ENCODE results near the gene ADGRB2.

Gene ADGRB2

GRCh38 chr1:31693231-31693630, 70.9 kb downstream of the ADGRB2 start:
- H3K27me3 ChIP-seq (ENCODE audit: control insufficient read depth in 1 of 2, insufficient read depth in 1 of 2, low read length in 2 of 2) = no peaks in the 10 kb centered on the region
- WGBS = 94% methylated on average over 10 of the region's 10 CpGs
- H4K8ac ChIP-seq (ENCODE audit: low read length) = no peak overlapping the region
- H3K79me1 ChIP-seq (replicated peaks; ENCODE audit: low read length, poor library complexity, severe bottlenecking) = peaks cover 1% of the 10 kb centered on the region
- H2BK120ac ChIP-seq (ENCODE audit: low read depth, low read length) = no peak overlapping the region
- no peaks in the 10 kb centered on the region for H3K9me3 ChIP-seq (ENCODE audit: control insufficient read depth, low read length)
- H3K27ac ChIP-seq (ENCODE audit: low read length, poor library complexity, severe bottlenecking) = no peak overlapping the region
- no peak overlapping the region for H3K14ac ChIP-seq (ENCODE audit: low read length in 2 of 2)
- no peak overlapping the region for H2BK12ac ChIP-seq (ENCODE audit: low read length in 2 of 2)
- peaks cover 49 to 91% of the 10 kb centered on the region in 2 experiments for H3K36me3 ChIP-seq (ENCODE audit: control insufficient read depth in 1 of 2, insufficient read depth in 2 of 2, low read depth in 1 of 2, low read length in 2 of 2)
- no peak overlapping the region for H3K4ac ChIP-seq (ENCODE audit: low read depth in 1 of 2, low read length in 2 of 2)
- H3K23ac ChIP-seq (ENCODE audit: low read length in 2 of 2) = no peak overlapping the region
- no peak overlapping the region for H3K9ac ChIP-seq (ENCODE audit: low read length)
- H3K4me2 ChIP-seq (ENCODE audit: low read length, poor library complexity, severe bottlenecking) = no peak overlapping the region
- H2BK15ac ChIP-seq (ENCODE audit: low read depth, poor library complexity, severe bottlenecking) = no peak overlapping the region
- peak overlapping the region in 1 of 2 experiments; percentile 28 for H3K18ac ChIP-seq (ENCODE audit: low read depth in 1 of 2, low read length in 2 of 2)
- no peak overlapping the region for H2AK5ac ChIP-seq (ENCODE audit: low read length, severe bottlenecking)
- H3K4me3 ChIP-seq (ENCODE audit: insufficient read depth in 1 of 2, low read depth in 1 of 2, low read length in 2 of 2) = no peak overlapping the region
- no peak overlapping the region for H2BK5ac ChIP-seq (ENCODE audit: low read depth, low read length, poor library complexity, severe bottlenecking)
- no peak overlapping the region for H2AFZ ChIP-seq (ENCODE audit: low read depth, low read length)
- H4K91ac ChIP-seq (ENCODE audit: low read length) = peak overlapping the region; percentile 5
- no peak for DNase-seq
- peaks cover 48% of the 10 kb centered on the region for H3K4me1 ChIP-seq (ENCODE audit: control insufficient read depth, insufficient read depth, low read depth, low read length)

DNA sequence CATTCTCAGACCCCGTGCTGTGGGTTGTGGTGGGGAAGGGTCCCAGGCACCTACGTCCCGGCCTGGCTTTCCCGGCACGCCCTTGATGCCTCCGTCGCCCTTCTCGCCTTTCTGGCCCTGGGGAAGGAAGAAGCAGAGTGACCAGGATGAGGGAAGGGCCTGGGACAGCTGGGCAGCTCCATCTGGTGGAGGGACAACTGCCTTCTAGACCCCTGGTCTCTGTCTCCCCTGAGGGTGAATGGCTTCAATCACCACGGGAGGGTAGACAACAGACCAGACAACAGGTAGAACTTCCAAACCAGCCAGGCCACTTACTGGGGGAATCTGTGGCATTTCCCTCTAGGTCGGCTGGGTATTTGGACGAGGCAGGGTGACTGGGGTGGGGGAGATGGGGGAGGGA, 72.2 kb downstream of the ADGRB2 start:
- Histone ChIP-seq H3K9ac (ENCODE audit: low read length) (no peak overlapping the region), H3K18ac (ENCODE audit: low read depth in 1 of 2, low read length in 2 of 2) (peak overlapping the region in 1 of 2 experiments; percentile 54), H2AK5ac (ENCODE audit: low read length, severe bottlenecking) (peak overlapping the region; percentile 57), H3K23ac (ENCODE audit: low read length in 2 of 2) (no peak overlapping the region), H3K4ac (ENCODE audit: low read depth in 1 of 2, low read length in 2 of 2) (no peak overlapping the region), H2BK12ac (ENCODE audit: low read length in 2 of 2) (peak overlapping the region; percentile 59 to 67), H2AFZ (ENCODE audit: low read depth, low read length) (no peak overlapping the region), H4K8ac (ENCODE audit: low read length) (peak overlapping the region; percentile 24), H3K27ac (ENCODE audit: low read length, poor library complexity, severe bottlenecking) (no peak overlapping the region), H3K79me1 (replicated peaks; ENCODE audit: low read length, poor library complexity, severe bottlenecking) (peaks cover 1% of the 10 kb centered on the region), H3K9me3 (ENCODE audit: control insufficient read depth, low read length) (no peaks in the 10 kb centered on the region), H3K27me3 (ENCODE audit: control insufficient read depth in 1 of 2, insufficient read depth in 1 of 2, low read length in 2 of 2) (no peaks in the 10 kb centered on the region), H2BK120ac (ENCODE audit: low read depth, low read length) (no peak overlapping the region), H3K36me3 (ENCODE audit: control insufficient read depth in 1 of 2, insufficient read depth in 2 of 2, low read depth in 1 of 2, low read length in 2 of 2) (peaks cover 43 to 89% of the 10 kb centered on the region in 2 experiments), H4K91ac (ENCODE audit: low read length) (peak overlapping the region; percentile 72), H3K4me2 (ENCODE audit: low read length, poor library complexity, severe bottlenecking) (no peak overlapping the region), H3K4me3 (ENCODE audit: insufficient read depth in 1 of 2, low read depth in 1 of 2, low read length in 2 of 2) (no peak overlapping the region), H3K14ac (ENCODE audit: low read length in 2 of 2) (no peak overlapping the region), H3K4me1 (ENCODE audit: control insufficient read depth, insufficient read depth, low read depth, low read length) (peaks cover 49% of the 10 kb centered on the region), H2BK5ac (ENCODE audit: low read depth, low read length, poor library complexity, severe bottlenecking) (no peak overlapping the region), H2BK15ac (ENCODE audit: low read depth, poor library complexity, severe bottlenecking) (no peak overlapping the region)
- DNase-seq = no peak
- 89% methylated on average over 9 of the region's 11 CpGs for WGBS

- Histone ChIP-seq H3K9ac (ENCODE audit: low read length) (no peak overlapping the region), H3K27me3 (ENCODE audit: control insufficient read depth in 1 of 2, insufficient read depth in 1 of 2, low read length in 2 of 2) (no peaks in the 10 kb centered on the region), H2AFZ (ENCODE audit: low read depth, low read length) (no peak overlapping the region), H3K4me3 (ENCODE audit: insufficient read depth in 1 of 2, low read depth in 1 of 2, low read length in 2 of 2) (no peak overlapping the region), H2AK5ac (ENCODE audit: low read length, severe bottlenecking) (peak overlapping the region; percentile 97), H4K91ac (ENCODE audit: low read length) (peak overlapping the region; percentile 72), H3K18ac (ENCODE audit: low read depth in 1 of 2, low read length in 2 of 2) (peak overlapping the region in 1 of 2 experiments; percentile 28), H3K27ac (ENCODE audit: low read length, poor library complexity, severe bottlenecking) (no peak overlapping the region), H3K14ac (ENCODE audit: low read length in 2 of 2) (no peak overlapping the region), H3K4me2 (ENCODE audit: low read length, poor library complexity, severe bottlenecking) (no peak overlapping the region), H4K8ac (ENCODE audit: low read length) (no peak overlapping the region), H3K4ac (ENCODE audit: low read depth in 1 of 2, low read length in 2 of 2) (no peak overlapping the region), H3K9me3 (ENCODE audit: control insufficient read depth, low read length) (no peaks in the 10 kb centered on the region), H2BK15ac (ENCODE audit: low read depth, poor library complexity, severe bottlenecking) (no peak overlapping the region), H2BK120ac (ENCODE audit: low read depth, low read length) (peak overlapping the region; percentile 42), H3K4me1 (ENCODE audit: control insufficient read depth, insufficient read depth, low read depth, low read length) (peaks cover 49% of the 10 kb centered on the region), H2BK12ac (ENCODE audit: low read length in 2 of 2) (peak overlapping the region; percentile 67 to 82), H3K36me3 (ENCODE audit: control insufficient read depth in 1 of 2, insufficient read depth in 2 of 2, low read depth in 1 of 2, low read length in 2 of 2) (peaks cover 38 to 89% of the 10 kb centered on the region in 2 experiments), H2BK5ac (ENCODE audit: low read depth, low read length, poor library complexity, severe bottlenecking) (no peak overlapping the region), H3K23ac (ENCODE audit: low read length in 2 of 2) (no peak overlapping the region), H3K79me1 (replicated peaks; ENCODE audit: low read length, poor library complexity, severe bottlenecking) (peaks cover 1% of the 10 kb centered on the region)
- no peak for DNase-seq
- WGBS = no CpG with 5 or more reads among the region's 4 CpGs
Measured at GRCh38 chr1:31691446-31691845, 72.7 kb downstream of the ADGRB2 start.

DNA sequence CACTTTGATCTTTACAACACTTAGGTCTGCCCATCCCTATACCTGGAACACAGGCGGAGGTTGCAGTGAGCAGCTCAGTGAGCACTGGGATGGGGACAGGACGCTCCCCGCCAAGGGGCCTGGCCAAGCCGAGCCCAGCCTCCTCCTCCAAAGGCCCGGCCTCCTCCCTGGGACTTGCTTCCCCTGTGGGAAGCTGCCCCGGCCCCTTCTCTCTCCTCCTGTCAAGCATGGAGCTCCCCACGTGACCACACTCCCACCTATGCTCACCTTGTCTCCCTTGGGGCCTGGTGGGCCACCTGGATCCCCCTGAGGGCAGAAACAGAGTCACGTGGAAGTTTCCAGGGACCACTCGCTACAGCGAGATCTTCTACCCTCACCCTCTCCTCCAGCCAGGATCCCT, 73.2 kb downstream of the ADGRB2 start:
- H3K4ac ChIP-seq (ENCODE audit: low read depth in 1 of 2, low read length in 2 of 2) = peak overlapping the region in 1 of 2 experiments; percentile 73
- 88% methylated on average over 10 of the region's 10 CpGs for WGBS
- no peak overlapping the region for H2AFZ ChIP-seq (ENCODE audit: low read depth, low read length)
- peak overlapping the region; percentile 42 for H2BK120ac ChIP-seq (ENCODE audit: low read depth, low read length)
- H4K91ac ChIP-seq (ENCODE audit: low read length) = peak overlapping the region; percentile 84
- H2BK15ac ChIP-seq (ENCODE audit: low read depth, poor library complexity, severe bottlenecking) = peak overlapping the region; percentile 52
- H3K27ac ChIP-seq (ENCODE audit: low read length, poor library complexity, severe bottlenecking) = no peak overlapping the region
- H2BK12ac ChIP-seq (ENCODE audit: low read length in 2 of 2) = peak overlapping the region; percentile 82 to 92
- peak overlapping the region in 1 of 2 experiments; percentile 44 for H3K14ac ChIP-seq (ENCODE audit: low read length in 2 of 2)
- no peak overlapping the region for H3K4me3 ChIP-seq (ENCODE audit: insufficient read depth in 1 of 2, low read depth in 1 of 2, low read length in 2 of 2)
- H2BK5ac ChIP-seq (ENCODE audit: low read depth, low read length, poor library complexity, severe bottlenecking) = no peak overlapping the region
- H3K79me1 ChIP-seq (replicated peaks; ENCODE audit: low read length, poor library complexity, severe bottlenecking) = peaks cover 1% of the 10 kb centered on the region
- DNase-seq = no peak
- peak overlapping the region; percentile 97 for H2AK5ac ChIP-seq (ENCODE audit: low read length, severe bottlenecking)
- no peak overlapping the region for H3K4me2 ChIP-seq (ENCODE audit: low read length, poor library complexity, severe bottlenecking)
- H3K23ac ChIP-seq (ENCODE audit: low read length in 2 of 2) = no peak overlapping the region
- no peaks in the 10 kb centered on the region for H3K9me3 ChIP-seq (ENCODE audit: control insufficient read depth, low read length)
- H3K36me3 ChIP-seq (ENCODE audit: control insufficient read depth in 1 of 2, insufficient read depth in 2 of 2, low read depth in 1 of 2, low read length in 2 of 2) = peaks cover 38 to 91% of the 10 kb centered on the region in 2 experiments
- H3K18ac ChIP-seq (ENCODE audit: low read depth in 1 of 2, low read length in 2 of 2) = peak overlapping the region; percentile 6 to 28
- no peak overlapping the region for H3K9ac ChIP-seq (ENCODE audit: low read length)
- H4K8ac ChIP-seq (ENCODE audit: low read length) = peak overlapping the region; percentile 38
- H3K27me3 ChIP-seq (ENCODE audit: control insufficient read depth in 1 of 2, insufficient read depth in 1 of 2, low read length in 2 of 2) = no peaks in the 10 kb centered on the region
- peaks cover 49% of the 10 kb centered on the region for H3K4me1 ChIP-seq (ENCODE audit: control insufficient read depth, insufficient read depth, low read depth, low read length)

Measured in mesenchymal stem cell (in vitro differentiated cells and primary cell).